C4-2B (cell line): ENCODE data around the gene VPS13D.
"Not testable (repeated sequence)": the region's sequence is repeated elsewhere in the genome, so short reads cannot be mapped to it uniquely, and the experiment has no call there.

Experiments used
- H3K27ac ChIP-seq: fragments of 450-650 bp; 2 replicates; pipeline ENCODE4 v1.5.1; 2017
- ZFX ChIP-seq: fragments of 450-650 bp; IDR thresholded peaks from 2 replicates; pipeline ENCODE4 v1.6.1; 2017
- TF ChIP-seq, protein P1 (sequence below): fragments of 450-650 bp; conservative IDR thresholded peaks from 2 replicates; pipeline ENCODE4 v1.5.1; 2017; ENCODE audit warnings: mild to moderate bottlenecking

Gene VPS13D

DNA sequence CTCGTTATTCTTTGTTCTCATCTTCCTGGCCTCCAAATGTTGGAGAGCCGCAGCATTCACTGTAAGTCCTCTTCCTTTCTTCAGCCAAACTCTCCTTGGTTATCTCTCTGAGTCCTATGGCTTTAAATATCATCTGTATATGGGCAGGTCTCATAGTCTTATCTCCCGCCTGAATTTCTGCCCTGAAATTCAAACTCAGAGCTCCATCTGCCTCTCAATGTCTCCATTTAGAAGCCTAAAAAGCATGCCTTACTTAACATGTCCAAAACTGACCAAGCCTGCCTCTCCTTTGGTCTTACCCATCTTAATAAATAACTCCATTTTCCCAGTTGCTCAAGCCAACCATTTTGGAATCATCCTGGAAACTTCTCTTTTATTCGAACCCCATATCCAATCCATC, 307.5 kb downstream of the VPS13D start:
- no peak for TF ChIP-seq ZFX
- H3K27ac ChIP-seq = no peak overlapping the region

DNA sequence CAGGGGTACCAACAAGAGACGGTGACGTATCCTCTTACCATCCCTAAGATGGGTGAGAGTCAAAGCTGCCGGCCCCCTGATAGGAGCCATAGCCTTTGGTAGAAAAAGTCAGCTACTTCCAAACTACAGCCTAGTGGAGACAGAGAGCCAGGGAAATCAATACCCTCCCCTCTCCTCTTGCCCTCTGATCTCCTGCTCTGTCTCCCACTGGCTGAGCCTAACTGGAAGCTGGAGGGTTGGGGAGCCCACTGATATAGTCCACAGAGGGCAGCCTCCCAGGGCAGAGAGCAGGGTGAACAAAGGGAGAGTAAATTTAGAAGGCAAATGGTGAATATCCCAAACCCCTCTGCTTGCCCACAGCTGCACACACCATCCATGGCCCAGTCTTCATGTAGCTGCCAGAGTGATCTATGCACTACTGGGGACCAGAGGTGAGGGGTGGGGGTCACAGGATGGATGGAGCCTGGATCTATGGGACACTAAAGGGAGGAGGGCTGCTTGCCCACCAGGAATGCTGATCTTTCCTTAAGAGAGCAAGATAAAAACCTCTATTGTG, 308.2 kb downstream of the VPS13D start:
- no peak for TF ChIP-seq ZFX
- TF ChIP-seq, protein P1, sequence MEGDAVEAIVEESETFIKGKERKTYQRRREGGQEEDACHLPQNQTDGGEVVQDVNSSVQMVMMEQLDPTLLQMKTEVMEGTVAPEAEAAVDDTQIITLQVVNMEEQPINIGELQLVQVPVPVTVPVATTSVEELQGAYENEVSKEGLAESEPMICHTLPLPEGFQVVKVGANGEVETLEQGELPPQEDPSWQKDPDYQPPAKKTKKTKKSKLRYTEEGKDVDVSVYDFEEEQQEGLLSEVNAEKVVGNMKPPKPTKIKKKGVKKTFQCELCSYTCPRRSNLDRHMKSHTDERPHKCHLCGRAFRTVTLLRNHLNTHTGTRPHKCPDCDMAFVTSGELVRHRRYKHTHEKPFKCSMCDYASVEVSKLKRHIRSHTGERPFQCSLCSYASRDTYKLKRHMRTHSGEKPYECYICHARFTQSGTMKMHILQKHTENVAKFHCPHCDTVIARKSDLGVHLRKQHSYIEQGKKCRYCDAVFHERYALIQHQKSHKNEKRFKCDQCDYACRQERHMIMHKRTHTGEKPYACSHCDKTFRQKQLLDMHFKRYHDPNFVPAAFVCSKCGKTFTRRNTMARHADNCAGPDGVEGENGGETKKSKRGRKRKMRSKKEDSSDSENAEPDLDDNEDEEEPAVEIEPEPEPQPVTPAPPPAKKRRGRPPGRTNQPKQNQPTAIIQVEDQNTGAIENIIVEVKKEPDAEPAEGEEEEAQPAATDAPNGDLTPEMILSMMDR = no peak
- no peak overlapping the region for H3K27ac ChIP-seq

DNA sequence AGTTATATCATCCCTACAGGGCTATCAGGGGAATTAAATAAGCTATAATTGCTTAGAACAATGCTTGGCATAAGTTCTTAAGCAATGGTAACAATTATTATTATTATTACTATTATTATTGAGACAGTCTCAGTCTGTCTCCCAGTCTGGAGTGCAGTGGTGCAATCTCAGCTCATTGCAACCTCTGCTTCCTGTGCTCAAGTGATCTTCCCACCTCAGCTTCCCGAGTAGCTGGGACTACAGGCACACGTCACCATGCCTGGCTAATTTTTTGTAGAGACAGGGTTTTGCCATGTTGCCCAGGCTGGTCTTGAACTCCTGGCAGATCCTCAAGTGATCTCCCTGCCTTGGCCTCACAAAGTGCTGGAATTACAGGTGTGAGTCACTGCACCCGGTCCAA, 308.7 kb downstream of the VPS13D start:
- H3K27ac ChIP-seq = not testable (repeated sequence)

DNA sequence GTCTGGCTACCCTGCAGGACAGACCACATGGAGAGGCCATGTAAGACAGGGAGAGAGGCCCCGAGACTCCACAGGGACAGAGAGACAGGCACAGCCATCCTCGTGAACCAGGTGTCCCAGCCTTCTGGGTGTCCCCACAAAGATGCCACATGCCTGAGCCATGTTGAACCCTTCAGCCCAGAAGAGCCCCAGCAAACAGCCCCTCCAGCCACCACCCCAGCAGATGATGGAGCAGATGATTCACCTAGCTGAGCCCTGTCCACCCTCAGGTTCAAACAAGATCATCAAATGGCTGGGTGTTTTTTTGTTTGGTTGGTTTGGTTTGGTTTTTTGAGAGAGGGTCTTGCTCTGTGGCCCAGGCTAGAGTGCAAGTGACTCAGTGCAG, 309.5 kb downstream of the VPS13D start:
- H3K27ac ChIP-seq = no peak overlapping the region
- TF ChIP-seq ZFX = no peak
- TF ChIP-seq, protein P1 = no peak

DNA sequence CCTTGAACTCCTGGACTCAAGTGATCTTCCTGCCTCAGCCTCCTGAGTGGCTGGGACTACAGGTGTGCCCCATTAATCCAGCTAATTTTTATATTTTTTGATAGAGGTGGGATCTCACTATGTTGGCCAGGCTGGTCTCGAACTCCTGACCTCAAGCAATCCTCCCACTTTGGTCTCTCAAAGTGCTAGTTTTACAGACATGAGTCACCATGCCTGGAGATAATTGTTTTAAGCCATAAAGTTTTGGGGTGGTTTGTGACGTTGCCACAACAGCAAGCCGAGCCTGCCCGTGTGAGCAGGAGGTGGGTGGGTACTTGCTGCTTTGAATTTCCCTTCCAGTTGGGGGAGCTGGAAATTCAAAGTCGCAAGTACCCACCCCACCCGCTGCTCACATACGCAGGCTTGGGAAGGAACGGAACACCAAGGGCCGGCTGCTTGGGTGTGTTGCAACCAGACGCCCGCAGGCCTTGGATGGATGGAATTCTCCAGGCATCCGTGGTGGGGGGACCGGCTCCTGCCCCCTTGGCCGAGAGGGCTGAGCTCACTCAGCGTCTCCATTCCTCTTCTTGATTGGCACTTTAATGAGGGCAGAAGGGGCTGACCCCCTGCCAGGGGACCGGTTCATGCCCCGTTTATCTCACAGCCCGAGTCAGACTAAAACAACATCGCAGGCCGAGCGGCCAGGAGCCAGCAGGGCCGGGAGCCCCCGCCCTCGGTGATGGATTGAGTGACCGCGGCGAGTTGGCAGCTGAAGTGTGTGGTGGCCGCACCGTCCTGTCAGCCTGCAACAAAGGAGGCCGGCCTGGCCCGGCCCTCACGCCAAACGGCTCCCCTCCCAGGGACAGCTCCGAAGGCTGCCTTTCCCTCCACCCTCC, 310.1 kb downstream of the VPS13D start:
- no peak for TF ChIP-seq ZFX
- TF ChIP-seq, protein P1 = no peak
- H3K27ac ChIP-seq = no peak overlapping the region

DNA sequence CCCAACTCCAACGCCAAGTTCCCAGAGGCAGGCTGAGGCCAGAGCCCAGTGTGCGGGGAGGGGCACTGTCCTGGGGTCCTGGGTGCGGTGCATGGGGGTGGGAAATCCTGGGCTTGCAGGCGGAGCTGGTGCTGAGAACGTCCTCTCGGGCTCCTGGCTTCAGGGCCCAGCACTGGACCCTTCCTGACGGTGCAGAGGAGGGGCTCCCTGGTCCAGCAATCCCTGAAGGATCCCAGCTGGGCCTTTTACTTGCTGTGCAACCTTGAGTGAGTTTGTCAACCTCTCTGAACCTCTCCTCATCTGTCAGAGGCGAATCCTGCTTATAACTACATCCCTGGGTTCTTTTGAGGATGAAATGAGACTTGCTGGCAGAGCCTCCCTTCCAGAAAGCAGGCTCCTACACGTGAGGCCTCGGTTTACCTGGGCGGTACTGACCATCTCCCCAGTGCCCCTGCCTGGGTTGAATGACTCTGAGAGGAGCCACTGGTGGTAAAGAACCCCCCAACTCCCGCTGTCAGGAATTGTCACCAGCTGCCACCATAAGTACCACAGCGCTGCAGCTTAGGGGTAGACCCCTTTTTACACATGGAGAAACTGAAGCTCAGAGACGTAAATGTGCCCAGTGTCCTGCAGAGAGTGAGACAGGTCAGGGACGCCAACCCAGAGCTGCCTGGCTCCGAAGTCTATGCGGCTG, 310.9 kb downstream of the VPS13D start:
- H3K27ac ChIP-seq = no peak overlapping the region
- TF ChIP-seq, protein P1 = no peak

DNA sequence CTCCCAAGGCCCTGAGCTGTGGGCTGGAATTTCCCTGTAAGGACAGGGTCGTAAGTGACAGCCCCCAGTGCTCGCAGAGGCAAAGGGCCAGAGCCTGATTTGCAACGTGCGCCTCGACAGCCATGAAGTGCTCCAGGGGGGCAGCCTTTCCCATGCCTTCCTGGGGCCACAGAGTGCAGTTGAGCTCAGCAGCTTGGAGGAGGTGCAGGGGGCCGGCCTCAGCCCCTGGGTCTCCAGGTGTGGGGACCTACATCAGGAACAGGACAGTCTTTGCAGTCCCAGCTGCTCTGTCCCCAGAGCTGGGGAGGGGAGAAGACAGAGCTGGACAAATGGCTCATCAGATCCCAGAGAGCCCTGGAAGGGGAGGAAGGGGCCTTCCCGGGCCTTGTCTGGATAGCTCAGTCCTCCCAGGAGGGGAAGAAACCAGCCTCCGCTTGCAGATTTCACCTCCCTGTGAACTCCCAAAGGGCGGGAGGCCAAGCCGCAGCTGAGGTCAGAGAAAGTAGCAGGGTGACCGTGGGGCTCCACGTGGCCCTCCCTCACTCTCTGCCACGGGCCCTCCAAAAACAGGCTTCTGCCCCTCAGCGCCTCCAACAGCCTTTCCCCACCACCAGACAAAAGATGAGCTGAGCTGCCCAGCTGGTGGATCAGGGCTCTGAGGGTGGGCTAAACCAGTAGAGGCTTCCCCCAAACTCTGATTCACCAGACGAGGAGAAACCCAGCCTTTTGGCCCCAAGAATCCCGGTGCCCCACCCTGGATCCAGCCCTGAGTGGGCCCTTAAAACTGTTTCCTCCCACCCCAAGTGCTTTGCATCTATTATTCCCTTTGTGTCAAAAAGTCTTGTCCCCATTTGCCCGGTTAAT, 311.7 kb downstream of the VPS13D start:
- no peak overlapping the region for H3K27ac ChIP-seq
- TF ChIP-seq ZFX = no peak
- TF ChIP-seq, protein P1 = no peak

DNA sequence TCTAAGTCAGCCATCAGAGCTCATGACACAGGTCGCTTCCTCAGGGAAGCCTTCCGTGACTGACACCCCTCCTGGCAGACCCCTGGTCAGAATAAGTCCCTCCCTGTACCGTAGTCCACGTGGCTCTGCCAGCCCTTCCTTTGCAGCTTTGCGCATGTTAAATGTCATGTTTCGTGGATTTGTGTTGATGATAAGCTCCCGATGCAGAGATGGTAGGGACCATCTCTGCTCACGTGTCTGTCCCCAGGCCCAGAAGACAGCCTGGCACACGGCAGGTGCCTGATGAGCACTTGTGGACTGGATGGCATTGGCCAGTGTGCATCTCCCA, 312.3 kb downstream of the VPS13D start:
- TF ChIP-seq ZFX = no peak
- TF ChIP-seq, protein P1 = no peak
- H3K27ac ChIP-seq = no peak overlapping the region
